Measurements from ENCODE around the gene FANCC.
"Not testable (repeated sequence)": the region's sequence is repeated elsewhere in the genome, so short reads cannot be mapped to it uniquely, and the experiment has no call there.

FANCC gene

GRCh38 chr9:95329061-95329460, 11.6 kb upstream of the FANCC start:
- DNase-seq (ENCODE audit: low read depth) = not testable (repeated sequence)

- DNase-seq (ENCODE audit: low read depth) = no peak
Measured at GRCh38 chr9:95327239-95327865, 9.8 kb upstream of the FANCC start.

GRCh38 chr9:95325221-95325620, 7.7 kb upstream of the FANCC start:
- DNase-seq (ENCODE audit: low read depth) = no peak

GRCh38 chr9:95317893-95318211, 343 bp upstream of the FANCC start:
- no peak for DNase-seq (ENCODE audit: low read depth)

GRCh38 chr9:95316794-95317118, 753 bp downstream of the FANCC start:
- no peak for DNase-seq (ENCODE audit: low read depth)

GRCh38 chr9:95316274-95316673, 1.2 kb downstream of the FANCC start:
- DNase-seq (ENCODE audit: low read depth) = no peak

GRCh38 chr9:95315108-95315746, 2.3 kb downstream of the FANCC start:
- no peak for DNase-seq (ENCODE audit: low read depth)

- no peak for DNase-seq (ENCODE audit: low read depth)
Measured at GRCh38 chr9:95313010-95313498, 4.5 kb downstream of the FANCC start.

- no peak for DNase-seq (ENCODE audit: low read depth)
Measured at GRCh38 chr9:95311961-95312360, 5.5 kb downstream of the FANCC start.

- no peak for DNase-seq (ENCODE audit: low read depth)
Measured at GRCh38 chr9:95307538-95307937, 10.0 kb downstream of the FANCC start.

- DNase-seq (ENCODE audit: low read depth) = no peak
Measured at GRCh38 chr9:95306819-95307218, 10.7 kb downstream of the FANCC start.

- DNase-seq (ENCODE audit: low read depth) = no peak
Measured at GRCh38 chr9:95305770-95306492, 11.6 kb downstream of the FANCC start.

- DNase-seq (ENCODE audit: low read depth) = no peak
Measured at GRCh38 chr9:95302479-95302878, 15.0 kb downstream of the FANCC start.

GRCh38 chr9:95297760-95298159, 19.7 kb downstream of the FANCC start:
- DNase-seq (ENCODE audit: low read depth) = no peak

GRCh38 chr9:95297316-95297715, 20.2 kb downstream of the FANCC start:
- no peak for DNase-seq (ENCODE audit: low read depth)

GRCh38 chr9:95296761-95297160, 20.7 kb downstream of the FANCC start:
- DNase-seq (ENCODE audit: low read depth) = no peak

- DNase-seq (ENCODE audit: low read depth) = not testable (repeated sequence)
Measured at GRCh38 chr9:95293296-95293695, 24.2 kb downstream of the FANCC start.

- DNase-seq (ENCODE audit: low read depth) = no peak
Measured at GRCh38 chr9:95292226-95292625, 25.3 kb downstream of the FANCC start.

GRCh38 chr9:95286151-95286550, 31.4 kb downstream of the FANCC start:
- DNase-seq (ENCODE audit: low read depth) = no peak

- no peak for DNase-seq (ENCODE audit: low read depth)
Measured at GRCh38 chr9:95285307-95285706, 32.2 kb downstream of the FANCC start.

GRCh38 chr9:95284162-95285080, 33.1 kb downstream of the FANCC start:
- DNase-seq (ENCODE audit: low read depth) = no peak

GRCh38 chr9:95283673-95284072, 33.8 kb downstream of the FANCC start:
- DNase-seq (ENCODE audit: low read depth) = no peak

Data from stimulated activated CD8-positive, alpha-beta memory T cell treated with anti-CD3 and anti-CD28 coated beads, Interleukin-4, amount 100 ng/mL, for 24 hours (primary cell).